ENCODE measurements around the gene ONECUT2.

ONECUT2 gene

DNA sequence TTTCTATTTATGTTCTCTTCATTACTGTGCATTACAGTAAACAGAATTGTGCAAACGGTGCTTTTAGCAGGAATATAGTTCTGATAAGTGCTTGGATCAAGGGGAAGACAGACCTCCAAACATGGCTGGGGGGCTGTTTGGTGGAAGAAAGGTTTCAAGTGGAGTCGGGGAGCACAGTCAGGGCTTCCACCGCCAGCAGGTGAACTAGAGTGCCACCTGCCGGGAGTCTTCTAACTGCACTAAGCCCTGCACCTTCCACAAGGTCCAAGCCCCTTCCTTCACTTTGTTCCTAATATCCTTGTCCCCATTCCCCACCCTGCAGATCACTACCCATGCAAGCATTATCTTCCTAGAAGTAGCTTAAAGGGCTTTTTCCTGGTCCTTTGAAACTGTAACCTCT lies 11.1 kb downstream of the ONECUT2 start:
- Histone ChIP-seq H3K4me3 (ENCODE audit: low read depth, low read length, poor library complexity, severe bottlenecking) (no peak overlapping the region), H3K9me2 (ENCODE audit: low read depth, low read length) (no peaks in the 10 kb centered on the region), H3K79me2 (ENCODE audit: insufficient read depth, low read length) (no peaks in the 10 kb centered on the region), H3K36me3 (ENCODE audit: insufficient read depth, low read length) (no peaks in the 10 kb centered on the region), H4K20me1 (ENCODE audit: insufficient read depth, low read length) (no peaks in the 10 kb centered on the region), H3K9me3 (ENCODE audit: low read length) (no peaks in the 10 kb centered on the region), H3F3A (ENCODE audit: insufficient read depth, low read length) (no peaks in the 10 kb centered on the region), H3K4me2 (ENCODE audit: low read length) (no peak overlapping the region), H3K4me1 (ENCODE audit: insufficient read depth, low read length, severe bottlenecking) (no peaks in the 10 kb centered on the region), H2AFZ (ENCODE audit: low read length) (no peak overlapping the region), H3K27ac (ENCODE audit: low read depth, low read length, poor library complexity, severe bottlenecking) (no peak overlapping the region), H3K27me3 (ENCODE audit: insufficient read depth, low read length) (no peaks in the 10 kb centered on the region), H3K9ac (ENCODE audit: low read length) (no peak overlapping the region)
- TF ChIP-seq, protein P1, sequence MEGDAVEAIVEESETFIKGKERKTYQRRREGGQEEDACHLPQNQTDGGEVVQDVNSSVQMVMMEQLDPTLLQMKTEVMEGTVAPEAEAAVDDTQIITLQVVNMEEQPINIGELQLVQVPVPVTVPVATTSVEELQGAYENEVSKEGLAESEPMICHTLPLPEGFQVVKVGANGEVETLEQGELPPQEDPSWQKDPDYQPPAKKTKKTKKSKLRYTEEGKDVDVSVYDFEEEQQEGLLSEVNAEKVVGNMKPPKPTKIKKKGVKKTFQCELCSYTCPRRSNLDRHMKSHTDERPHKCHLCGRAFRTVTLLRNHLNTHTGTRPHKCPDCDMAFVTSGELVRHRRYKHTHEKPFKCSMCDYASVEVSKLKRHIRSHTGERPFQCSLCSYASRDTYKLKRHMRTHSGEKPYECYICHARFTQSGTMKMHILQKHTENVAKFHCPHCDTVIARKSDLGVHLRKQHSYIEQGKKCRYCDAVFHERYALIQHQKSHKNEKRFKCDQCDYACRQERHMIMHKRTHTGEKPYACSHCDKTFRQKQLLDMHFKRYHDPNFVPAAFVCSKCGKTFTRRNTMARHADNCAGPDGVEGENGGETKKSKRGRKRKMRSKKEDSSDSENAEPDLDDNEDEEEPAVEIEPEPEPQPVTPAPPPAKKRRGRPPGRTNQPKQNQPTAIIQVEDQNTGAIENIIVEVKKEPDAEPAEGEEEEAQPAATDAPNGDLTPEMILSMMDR (IDR thresholded peaks at IDR 0.05; ENCODE audit: low read length) = peak; percentile 80
- no peak for TF ChIP-seq EZH2 (IDR thresholded peaks at IDR 0.05; ENCODE audit: borderline replicate concordance, low read length)

DNA sequence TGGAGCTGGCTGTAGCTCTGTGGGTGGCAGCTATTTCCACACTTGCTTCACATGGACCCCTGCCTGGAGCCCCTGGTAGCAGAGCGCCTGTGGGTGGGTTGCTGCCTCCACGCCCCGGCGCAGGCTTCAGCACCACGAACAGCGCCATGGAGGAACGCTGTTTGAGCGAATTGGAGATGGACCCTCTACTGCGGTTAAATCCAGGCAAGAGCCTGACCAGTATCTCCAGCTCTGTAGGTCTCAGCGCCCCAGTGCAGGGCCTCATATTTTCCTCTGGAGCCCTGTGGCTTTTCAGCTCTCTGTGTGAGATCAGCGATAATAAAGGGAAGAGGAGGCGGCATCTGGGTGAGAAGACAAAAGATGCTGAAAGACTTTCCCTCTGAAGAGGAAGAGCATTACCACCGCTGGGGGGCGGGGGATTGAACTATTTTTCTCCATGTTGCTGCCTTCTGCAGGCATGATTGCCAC lies 12.0 kb downstream of the ONECUT2 start:
- no peaks in the 10 kb centered on the region for H3K9me3 ChIP-seq (ENCODE audit: low read length)
- H4K20me1 ChIP-seq (ENCODE audit: insufficient read depth, low read length) = no peaks in the 10 kb centered on the region
- H3K4me1 ChIP-seq (ENCODE audit: insufficient read depth, low read length, severe bottlenecking) = no peaks in the 10 kb centered on the region
- TF ChIP-seq EZH2 (IDR thresholded peaks at IDR 0.05; ENCODE audit: borderline replicate concordance, low read length) = no peak
- TF ChIP-seq, protein P1 (IDR thresholded peaks at IDR 0.05; ENCODE audit: low read length) = no peak; the same call in 1 of the 2 replicates
- H3K27ac ChIP-seq (ENCODE audit: low read depth, low read length, poor library complexity, severe bottlenecking) = no peak overlapping the region
- no peak overlapping the region for H3K4me2 ChIP-seq (ENCODE audit: low read length)
- H3K9ac ChIP-seq (ENCODE audit: low read length) = no peak overlapping the region
- H3K9me2 ChIP-seq (ENCODE audit: low read depth, low read length) = no peaks in the 10 kb centered on the region
- H3K27me3 ChIP-seq (ENCODE audit: insufficient read depth, low read length) = no peaks in the 10 kb centered on the region
- H3K4me3 ChIP-seq (ENCODE audit: low read depth, low read length, poor library complexity, severe bottlenecking) = no peak overlapping the region
- no peaks in the 10 kb centered on the region for H3K79me2 ChIP-seq (ENCODE audit: insufficient read depth, low read length)
- no peaks in the 10 kb centered on the region for H3K36me3 ChIP-seq (ENCODE audit: insufficient read depth, low read length)
- H2AFZ ChIP-seq (ENCODE audit: low read length) = no peak overlapping the region
- H3F3A ChIP-seq (ENCODE audit: insufficient read depth, low read length) = no peaks in the 10 kb centered on the region

DNA sequence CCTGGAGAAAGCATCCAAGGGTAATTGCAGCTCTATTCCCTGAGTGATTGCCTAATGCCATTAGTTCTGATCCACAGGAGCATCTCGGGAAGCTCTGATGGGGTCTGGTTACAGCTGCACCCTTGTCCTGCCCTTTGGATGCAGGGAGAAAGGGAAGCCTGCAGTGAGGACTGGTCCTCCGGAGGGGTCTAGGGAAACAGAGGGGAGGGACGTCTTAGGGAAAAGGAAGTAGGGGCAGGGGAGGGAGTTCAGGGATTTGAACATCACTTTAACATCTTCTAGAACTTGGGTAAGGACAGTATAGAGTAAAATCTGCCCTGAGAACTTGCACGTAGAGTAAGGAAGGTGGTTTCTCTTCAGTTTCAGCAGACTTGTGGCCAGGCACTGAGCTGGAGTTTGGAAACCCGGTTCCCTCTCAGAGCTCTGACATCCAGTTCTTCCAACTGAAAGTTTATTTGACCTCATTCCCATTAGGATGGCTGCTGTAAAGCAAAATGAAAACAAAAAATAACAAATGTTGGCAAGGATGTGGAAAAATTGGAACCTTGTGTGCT lies 20.5 kb downstream of the ONECUT2 start:
- Histone ChIP-seq H3K9ac (ENCODE audit: low read length) (no peak overlapping the region), H3K4me2 (ENCODE audit: low read length) (no peak overlapping the region), H3K4me3 (ENCODE audit: low read depth, low read length, poor library complexity, severe bottlenecking) (no peak overlapping the region), H2AFZ (ENCODE audit: low read length) (no peak overlapping the region), H3K36me3 (ENCODE audit: insufficient read depth, low read length) (no peaks in the 10 kb centered on the region), H3K79me2 (ENCODE audit: insufficient read depth, low read length) (no peaks in the 10 kb centered on the region), H4K20me1 (ENCODE audit: insufficient read depth, low read length) (no peaks in the 10 kb centered on the region), H3K9me2 (ENCODE audit: low read depth, low read length) (no peaks in the 10 kb centered on the region), H3K9me3 (ENCODE audit: low read length) (no peaks in the 10 kb centered on the region), H3K4me1 (ENCODE audit: insufficient read depth, low read length, severe bottlenecking) (no peaks in the 10 kb centered on the region), H3K27ac (ENCODE audit: low read depth, low read length, poor library complexity, severe bottlenecking) (no peak overlapping the region), H3F3A (ENCODE audit: insufficient read depth, low read length) (no peaks in the 10 kb centered on the region), H3K27me3 (ENCODE audit: insufficient read depth, low read length) (no peaks in the 10 kb centered on the region)
- TF ChIP-seq, protein P1 (IDR thresholded peaks at IDR 0.05; ENCODE audit: low read length) = no peak
- TF ChIP-seq EZH2 (IDR thresholded peaks at IDR 0.05; ENCODE audit: borderline replicate concordance, low read length) = no peak

Data from OCI-LY1 (cell line).